Sigmoid colon (tissue), 4 donors: Measurements from ENCODE around the gene SCAMP1.

ENCODE experiments used
- CTCF ChIP-seq, 4 experiments: fragments of 450-650 bp in 3 of 4; fragments of 200-600 bp in 1 of 4; IDR thresholded peaks; one replicate each; pipeline ENCODE4 v1.5.1; 2016 to 2019; ENCODE audit warnings: antibody characterized with exemption in 4 of 4, mild to moderate bottlenecking in 3 of 4, moderate library complexity in 2 of 4
- POLR2A ChIP-seq, 2 donors: fragments of 450-650 bp; IDR thresholded peaks; one replicate each; pipeline ENCODE4 v1.6.1; 2016; ENCODE audit warnings: antibody characterized with exemption in 2 of 2, mild to moderate bottlenecking in 2 of 2, moderate library complexity in 2 of 2
- POLR2AphosphoS5 ChIP-seq, 4 donors: sonication (generic); formaldehyde crosslinking; IDR thresholded peaks; one replicate each; pipeline ENCODE4 v1.6.1; 2017; ENCODE audit warnings: antibody characterized with exemption in 4 of 4

GRCh38 chr5:78360674-78360923 lies 182 bp downstream of the SCAMP1 start:
- TF ChIP-seq POLR2AphosphoS5 (IDR thresholded peaks at IDR 0.05), result no peak
- no peak for TF ChIP-seq CTCF (IDR thresholded peaks at IDR 0.05)
- TF ChIP-seq POLR2A (IDR thresholded peaks at IDR 0.05), result no peak
